ENCODE data around the gene GPR162.
"Not testable (repeated sequence)": the region's sequence is repeated elsewhere in the genome, so short reads cannot be mapped to it uniquely, and the experiment has no call there.

The GPR162 gene

GRCh38 chr12:6861391-6861790 is 39.8 kb downstream of the GPR162 start:
- DNase-seq: no peak

- no peak for DNase-seq
These were observed 41.4 kb downstream of the GPR162 start for GRCh38 chr12:6863033-6863432.

- no peak for DNase-seq
These were observed 42.1 kb downstream of the GPR162 start for GRCh38 chr12:6863586-6864321.

GRCh38 chr12:6865307-6865706 is 43.7 kb downstream of the GPR162 start:
- not testable (repeated sequence) for DNase-seq

- DNase-seq: no peak
These were observed 44.7 kb downstream of the GPR162 start for GRCh38 chr12:6866163-6866919.

GRCh38 chr12:6866920-6867412 is 45.3 kb downstream of the GPR162 start:
- DNase-seq: no peak

- peak; percentile 57 to 82 (median 70) for DNase-seq
These were observed 46.0 kb downstream of the GPR162 start, which contains the start of gene TPI1 for GRCh38 chr12:6867413-6868210. Gene TPI1, plus strand, starts transcription at chr12:6867531. Its CDS starts 36 bp downstream, at chr12:6867567.

GRCh38 chr12:6868211-6869048 is 46.8 kb downstream of the GPR162 start:
- DNase-seq: peak in 1 of 5 experiments; percentile 38

- peak; percentile 57 to 82 (median 77) for DNase-seq
These were observed 47.7 kb downstream of the GPR162 start for GRCh38 chr12:6869049-6870021.

- DNase-seq: not testable (repeated sequence)
These were observed 48.7 kb downstream of the GPR162 start for GRCh38 chr12:6870304-6870703.

GRCh38 chr12:6871052-6871957 is 49.7 kb downstream of the GPR162 start:
- DNase-seq: peak in 2 of 5 experiments; percentile 25 to 69

- DNase-seq: peak; percentile 69 to 84 (median 77)
These were observed 50.7 kb downstream of the GPR162 start for GRCh38 chr12:6872073-6873048.

- DNase-seq: peak; percentile 97 to 99 (median 99)
These were observed 51.7 kb downstream of the GPR162 start, which contains the start of gene SPSB2 for GRCh38 chr12:6873094-6874014. Gene SPSB2, minus strand, starts transcription at chr12:6873303. Its CDS starts 402 bp downstream, at chr12:6872901.

GRCh38 chr12:6874015-6874368 is 52.4 kb downstream of the GPR162 start:
- DNase-seq: not testable (repeated sequence)

Data from T-helper 2 cell (primary cell).